Measurements from ENCODE around the gene SNX24. TPM values are rescaled to one million over a fixed set of nuclear protein-coding genes. Genes with fewer than 3 reads are reported as not detected.
"Not testable (repeated sequence)": the region's sequence is repeated elsewhere in the genome, so short reads cannot be mapped to it uniquely, and the experiment has no call there.

Gene SNX24
- polyA plus RNA-seq, 1 experiment: 14.8 TPM

- DNase-seq (ENCODE audit: low read depth, low spot score): no peak
- Histone ChIP-seq H3K27me3 (ENCODE audit: control insufficient read depth, insufficient read depth, low read length) (no peaks in the 10 kb centered on the region), H3K27ac (ENCODE audit: low read depth, low read length) (no peak overlapping the region), H3K4me3 (ENCODE audit: low read depth, low read length) (no peak overlapping the region), H3K9me3 (ENCODE audit: control insufficient read depth, insufficient read depth, low read length) (no peaks in the 10 kb centered on the region)
- ChIA-PET POLR2A (no interaction called here), CTCF (no interaction called here)
- TF ChIP-seq CTCF (IDR thresholded peaks at IDR 0.05; ENCODE audit: low read depth, low read length): no peak
Measured at GRCh38 chr5:122963305-122963704, 117.9 kb downstream of the SNX24 start.

GRCh38 chr5:122965111-122965510, 119.7 kb downstream of the SNX24 start:
- DNase-seq (ENCODE audit: low read depth, low spot score): no peak
- POLR2A ChIA-PET: no interaction called here
- TF ChIP-seq CTCF (IDR thresholded peaks at IDR 0.05; ENCODE audit: low read depth, low read length): no peak
- Histone ChIP-seq H3K9me3 (ENCODE audit: control insufficient read depth, insufficient read depth, low read length) (no peaks in the 10 kb centered on the region), H3K27ac (ENCODE audit: low read depth, low read length) (no peak overlapping the region), H3K27me3 (ENCODE audit: control insufficient read depth, insufficient read depth, low read length) (no peaks in the 10 kb centered on the region), H3K4me3 (ENCODE audit: low read depth, low read length) (no peak overlapping the region)
- CTCF ChIA-PET: no interaction called here

- no peak for TF ChIP-seq CTCF (IDR thresholded peaks at IDR 0.05; ENCODE audit: low read depth, low read length)
- ChIA-PET POLR2A (no interaction called here), CTCF (interaction anchor here (0.6 kb wide), 1 partner anchor 378 kb away, joined by 4 read pairs; no protein-coding TSS in a partner anchor)
- no peak overlapping the region for H3K4me3 ChIP-seq (ENCODE audit: low read depth, low read length)
- no peaks in the 10 kb centered on the region for H3K9me3 ChIP-seq (ENCODE audit: control insufficient read depth, insufficient read depth, low read length)
- no peak for DNase-seq (ENCODE audit: low read depth, low spot score)
- no peaks in the 10 kb centered on the region for H3K27me3 ChIP-seq (ENCODE audit: control insufficient read depth, insufficient read depth, low read length)
- no peak overlapping the region for H3K27ac ChIP-seq (ENCODE audit: low read depth, low read length)
Measured at GRCh38 chr5:122967085-122967484, 121.7 kb downstream of the SNX24 start.

GRCh38 chr5:122967625-122968024, 122.2 kb downstream of the SNX24 start:
- no peak for TF ChIP-seq CTCF (IDR thresholded peaks at IDR 0.05; ENCODE audit: low read depth, low read length)
- CTCF ChIA-PET: interaction anchor here (0.7 kb wide), 1 partner anchor 29 kb away, joined by 3 read pairs; no protein-coding TSS in a partner anchor
- Histone ChIP-seq H3K27ac (ENCODE audit: low read depth, low read length) (no peak overlapping the region), H3K4me3 (ENCODE audit: low read depth, low read length) (no peak overlapping the region), H3K27me3 (ENCODE audit: control insufficient read depth, insufficient read depth, low read length) (no peaks in the 10 kb centered on the region), H3K9me3 (ENCODE audit: control insufficient read depth, insufficient read depth, low read length) (no peaks in the 10 kb centered on the region)
- POLR2A ChIA-PET: no interaction called here
- DNase-seq (ENCODE audit: low read depth, low spot score): no peak

GRCh38 chr5:122968056-122968455, 122.6 kb downstream of the SNX24 start:
- H3K9me3 ChIP-seq (ENCODE audit: control insufficient read depth, insufficient read depth, low read length); H3K27ac ChIP-seq (ENCODE audit: low read depth, low read length); H3K4me3 ChIP-seq (ENCODE audit: low read depth, low read length); POLR2A ChIA-PET; H3K27me3 ChIP-seq (ENCODE audit: control insufficient read depth, insufficient read depth, low read length); DNase-seq (ENCODE audit: low read depth, low spot score): not testable (repeated sequence)
- CTCF ChIA-PET: interaction anchor here (0.7 kb wide), 1 partner anchor 29 kb away, joined by 3 read pairs; no protein-coding TSS in a partner anchor

- no peak for TF ChIP-seq CTCF (IDR thresholded peaks at IDR 0.05; ENCODE audit: low read depth, low read length)
Measured at GRCh38 chr5:122971333-122971732, 125.9 kb downstream of the SNX24 start.

More at GRCh38 chr5:122971333-122971732, 125.9 kb downstream of the SNX24 start:
- ChIA-PET POLR2A (no interaction called here), CTCF (no interaction called here)
- no peak overlapping the region for H3K27ac ChIP-seq (ENCODE audit: low read depth, low read length)
- no peak for DNase-seq (ENCODE audit: low read depth, low spot score)
- no peaks in the 10 kb centered on the region for H3K9me3 ChIP-seq (ENCODE audit: control insufficient read depth, insufficient read depth, low read length)
- no peak overlapping the region for H3K4me3 ChIP-seq (ENCODE audit: low read depth, low read length)
- no peaks in the 10 kb centered on the region for H3K27me3 ChIP-seq (ENCODE audit: control insufficient read depth, insufficient read depth, low read length)
